Colonic mucosa (tissue), 4 donors: Measurements from ENCODE around the gene GSTA4. TPM values are rescaled to one million over a fixed set of nuclear protein-coding genes. Genes with fewer than 3 reads are reported as not detected.

Experiments used
- DNase-seq: peaks from one replicate; pipeline ENCODE4 v3.0.0-alpha.2; 2020
- H3K27ac ChIP-seq: fragments of 200-600 bp; one replicate; pipeline ENCODE4 v1.8.0; 2021
- H3K27me3 ChIP-seq: fragments of 200-600 bp; one replicate; pipeline ENCODE4 v1.8.0; 2021
- H3K36me3 ChIP-seq: fragments of 200-600 bp; one replicate; pipeline ENCODE4 v1.8.0; 2021
- H3K4me1 ChIP-seq: fragments of 200-600 bp; one replicate; pipeline ENCODE4 v1.8.0; 2021; ENCODE audit warnings: mild to moderate bottlenecking
- H3K4me3 ChIP-seq: fragments of 200-600 bp; one replicate; pipeline ENCODE4 v1.8.0; 2021
- H3K9ac ChIP-seq, 2 donors: one replicate each; pipeline ENCODE4 v1.7.0; 2013; ENCODE audit warnings: control low read depth in 2 of 2, low read depth in 2 of 2, low read length in 2 of 2
- H3K9me3 ChIP-seq: fragments of 200-600 bp; one replicate; pipeline ENCODE4 v1.8.0; 2021
- intact Hi-C: fragments of 100-400 bp; cut with DNase I; formaldehyde crosslinking; loops from one replicate; pipeline ENCODE4 v1.14.1; 2022
- total RNA-seq, 2 donors: library from RNA; stranded (reverse); fragmentation: NEBNext Ultra II Directional in 1 of 2; extraction: Animal tissue kit (Norgen Biotek cat#: 25700) in 1 of 2; gene quantifications; one replicate each; pipeline ENCODE4 v1.2.1, GENCODE V29; 2021
- TF ChIP-seq, protein P1 (sequence below): fragments of 200-600 bp; IDR thresholded peaks from one replicate; pipeline ENCODE4 v1.8.0; 2022; ENCODE audit warnings: antibody characterized with exemption, mild to moderate bottlenecking
- donor health status: healthy.
- donor health status: DM: no; HTN: no; CAD: no.
- donor health status: DM: no; HTN: no; CAD: no.

The GSTA4 gene
- total RNA-seq, 2 donors from 2014 or later: 13.5 to 17.0 TPM

DNA sequence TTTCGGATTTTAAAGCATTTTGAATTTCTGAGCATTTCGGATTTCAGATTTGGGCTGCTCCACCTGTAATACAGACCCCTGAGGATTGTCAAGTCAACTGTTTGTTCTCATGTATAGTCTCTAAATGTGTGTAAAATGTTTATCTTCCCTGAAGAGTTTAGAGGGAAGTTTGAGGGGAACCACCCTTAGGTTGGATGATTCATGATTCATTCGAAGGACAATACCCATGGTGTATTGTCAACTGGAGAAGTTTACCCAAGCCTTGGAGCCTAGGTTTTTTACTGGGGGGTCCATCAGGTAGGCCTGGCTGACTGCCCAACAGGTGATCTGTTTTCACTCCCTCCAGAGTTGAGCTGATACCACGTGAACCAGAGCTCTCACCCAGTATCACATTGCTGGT is 18.9 kb downstream of the GSTA4 start:
- intact Hi-C loops: loop anchor here (10.0 kb wide), 1 partner anchor 81 kb away; no protein-coding TSS in a partner anchor
- Histone ChIP-seq H3K36me3 (no peaks in the 10 kb centered on the region), H3K27me3 (no peaks in the 10 kb centered on the region), H3K4me3 (no peak overlapping the region), H3K9ac (no peak overlapping the region), H3K27ac (no peak overlapping the region), H3K9me3 (no peaks in the 10 kb centered on the region), H3K4me1 (no peaks in the 10 kb centered on the region)
- no peak for DNase-seq
- TF ChIP-seq, protein P1, sequence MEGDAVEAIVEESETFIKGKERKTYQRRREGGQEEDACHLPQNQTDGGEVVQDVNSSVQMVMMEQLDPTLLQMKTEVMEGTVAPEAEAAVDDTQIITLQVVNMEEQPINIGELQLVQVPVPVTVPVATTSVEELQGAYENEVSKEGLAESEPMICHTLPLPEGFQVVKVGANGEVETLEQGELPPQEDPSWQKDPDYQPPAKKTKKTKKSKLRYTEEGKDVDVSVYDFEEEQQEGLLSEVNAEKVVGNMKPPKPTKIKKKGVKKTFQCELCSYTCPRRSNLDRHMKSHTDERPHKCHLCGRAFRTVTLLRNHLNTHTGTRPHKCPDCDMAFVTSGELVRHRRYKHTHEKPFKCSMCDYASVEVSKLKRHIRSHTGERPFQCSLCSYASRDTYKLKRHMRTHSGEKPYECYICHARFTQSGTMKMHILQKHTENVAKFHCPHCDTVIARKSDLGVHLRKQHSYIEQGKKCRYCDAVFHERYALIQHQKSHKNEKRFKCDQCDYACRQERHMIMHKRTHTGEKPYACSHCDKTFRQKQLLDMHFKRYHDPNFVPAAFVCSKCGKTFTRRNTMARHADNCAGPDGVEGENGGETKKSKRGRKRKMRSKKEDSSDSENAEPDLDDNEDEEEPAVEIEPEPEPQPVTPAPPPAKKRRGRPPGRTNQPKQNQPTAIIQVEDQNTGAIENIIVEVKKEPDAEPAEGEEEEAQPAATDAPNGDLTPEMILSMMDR: no peak

- intact Hi-C loops: loop anchor here (10.0 kb wide), 1 partner anchor 81 kb away; no protein-coding TSS in a partner anchor
- Histone ChIP-seq H3K27ac (no peak overlapping the region), H3K27me3 (no peaks in the 10 kb centered on the region), H3K4me3 (no peak overlapping the region), H3K4me1 (no peaks in the 10 kb centered on the region), H3K9ac (no peak overlapping the region), H3K9me3 (no peaks in the 10 kb centered on the region), H3K36me3 (no peaks in the 10 kb centered on the region)
- TF ChIP-seq, protein P1: no peak
- no peak for DNase-seq
Measured at GRCh38 chr6:52975580-52975979, 19.5 kb downstream of the GSTA4 start.

GRCh38 chr6:52972989-52973388 is 22.1 kb downstream of the GSTA4 start:
- no peaks in the 10 kb centered on the region for H3K4me1 ChIP-seq
- intact Hi-C loops: loop anchor here (10.0 kb wide), 1 partner anchor 78 kb away; no protein-coding TSS in a partner anchor
- DNase-seq: no peak

DNA sequence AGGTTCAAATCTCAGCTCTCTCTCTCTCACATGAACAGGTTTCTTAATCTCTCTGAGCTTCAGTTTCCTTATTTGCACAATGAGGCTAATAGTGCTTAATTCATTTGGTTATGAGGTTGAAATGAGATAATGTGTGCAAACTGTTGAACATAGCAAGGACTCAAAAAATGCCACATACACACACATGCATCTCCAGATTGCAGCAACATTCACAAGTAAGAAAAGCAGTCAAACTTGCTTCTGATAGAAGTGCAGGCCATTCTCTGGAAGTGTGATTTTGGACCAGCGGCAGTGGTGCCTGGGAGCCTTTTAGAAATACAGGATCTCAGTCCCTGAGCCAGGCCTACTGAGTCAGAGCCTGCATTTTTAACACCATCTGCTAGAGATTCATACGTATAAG is 25.7 kb downstream of the GSTA4 start:
- no peak for DNase-seq
- H3K36me3 ChIP-seq: no peaks in the 10 kb centered on the region
- H3K27ac ChIP-seq: no peak overlapping the region
- no peaks in the 10 kb centered on the region for H3K27me3 ChIP-seq
- no peaks in the 10 kb centered on the region for H3K4me1 ChIP-seq
- no peak overlapping the region for H3K9ac ChIP-seq
- intact Hi-C loops: no loop called here
- H3K4me3 ChIP-seq: no peak overlapping the region
- no peaks in the 10 kb centered on the region for H3K9me3 ChIP-seq
- TF ChIP-seq, protein P1: no peak

More at GRCh38 chr6:52972989-52973388, 22.1 kb downstream of the GSTA4 start:
- TF ChIP-seq, protein P1: no peak
- Histone ChIP-seq H3K36me3 (no peaks in the 10 kb centered on the region), H3K9me3 (no peaks in the 10 kb centered on the region), H3K9ac (no peak overlapping the region), H3K4me3 (no peak overlapping the region), H3K27ac (no peak overlapping the region), H3K27me3 (no peaks in the 10 kb centered on the region)

GRCh38 chr6:52966101-52966500 is 29.0 kb downstream of the GSTA4 start:
- no peak overlapping the region for H3K27ac ChIP-seq
- no peaks in the 10 kb centered on the region for H3K9me3 ChIP-seq
- no peak overlapping the region for H3K9ac ChIP-seq
- TF ChIP-seq, protein P1: no peak
- no peaks in the 10 kb centered on the region for H3K4me1 ChIP-seq
- no peak for DNase-seq
- H3K4me3 ChIP-seq: no peak overlapping the region
- H3K36me3 ChIP-seq: no peaks in the 10 kb centered on the region
- no peaks in the 10 kb centered on the region for H3K27me3 ChIP-seq
- intact Hi-C loops: no loop called here
